Measurements from ENCODE around the gene IQSEC1.

- TF ChIP-seq REST (IDR thresholded peaks at IDR 0.05; ENCODE audit: insufficient read depth in 1 of 2, low read depth in 2 of 2, low read length in 2 of 2) (no peak), TAF1 (IDR thresholded peaks at IDR 0.05; ENCODE audit: borderline replicate concordance, insufficient read depth, low read length) (no peak), POLR2AphosphoS5 (IDR thresholded peaks at IDR 0.05; ENCODE audit: low read depth, low read length) (no peak)
These were observed 12.8 kb downstream of the IQSEC1 start for GRCh38 chr3:13060341-13060910.
